ENCODE results near the gene F7.
"Not testable (repeated sequence)": the region's sequence is repeated elsewhere in the genome, so short reads cannot be mapped to it uniquely, and the experiment has no call there.

The F7 gene

DNA sequence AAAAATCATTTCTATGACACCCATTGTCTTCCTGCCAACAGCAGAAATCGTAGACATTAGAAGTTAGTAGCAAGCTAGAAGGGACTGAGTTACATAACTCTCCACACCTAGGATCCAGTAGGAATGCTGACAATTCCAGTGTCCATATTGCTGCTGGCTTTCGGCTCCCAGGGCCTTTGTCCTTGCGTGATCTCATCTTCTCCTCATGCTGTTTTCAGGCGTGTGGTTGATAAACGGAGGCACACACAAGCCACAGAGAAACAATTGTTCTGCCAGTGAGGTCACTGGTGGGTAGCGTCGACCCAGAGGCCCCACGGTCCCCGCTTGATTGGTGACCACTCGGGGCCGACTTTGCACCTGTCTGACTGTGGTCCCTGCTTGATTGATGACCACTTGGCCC, 31.6 kb upstream of the F7 start:
- Histone ChIP-seq H3K36me3 (ENCODE audit: control insufficient read depth in 2 of 2, insufficient read depth in 2 of 2, low read length in 2 of 2) (no peaks in the 10 kb centered on the region), H3K27ac (ENCODE audit: low read length) (no peak overlapping the region), H3K4me1 (ENCODE audit: control insufficient read depth, insufficient read depth, low read length) (no peaks in the 10 kb centered on the region), H3K9ac (ENCODE audit: low read length in 2 of 2) (no peak overlapping the region), H3K4me3 (ENCODE audit: low read length in 2 of 2) (no peak overlapping the region), H3K9me3 (ENCODE audit: control insufficient read depth in 2 of 2, low read length in 2 of 2) (no peaks in the 10 kb centered on the region), H3K27me3 (ENCODE audit: control insufficient read depth in 1 of 2, insufficient read depth in 2 of 2, low read length in 2 of 2) (no peaks in the 10 kb centered on the region)

DNA sequence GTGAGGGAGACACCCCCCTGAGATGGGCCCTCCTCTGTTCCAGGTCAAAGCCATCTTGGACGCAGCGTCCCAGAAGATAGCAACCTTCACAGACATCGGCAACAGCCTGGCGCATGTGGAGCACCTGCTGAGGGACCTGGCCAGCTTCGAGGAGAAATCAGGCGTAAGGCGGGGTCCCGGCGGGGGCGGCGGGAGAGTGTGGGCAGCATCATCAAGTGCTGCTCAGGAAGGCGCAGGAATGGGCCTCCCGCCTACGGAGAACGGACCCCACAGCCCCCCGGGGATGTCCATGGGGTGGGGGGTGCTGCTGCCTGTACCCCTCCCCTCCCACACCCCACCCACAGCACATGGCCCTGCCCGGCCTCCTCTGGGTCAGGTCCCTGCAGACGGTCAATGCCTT, 31.2 kb upstream of the F7 start:
- no peaks in the 10 kb centered on the region for H3K27me3 ChIP-seq (ENCODE audit: control insufficient read depth in 1 of 2, insufficient read depth in 2 of 2, low read length in 2 of 2)
- H3K4me1 ChIP-seq (ENCODE audit: control insufficient read depth, insufficient read depth, low read length), result no peaks in the 10 kb centered on the region
- H3K9ac ChIP-seq (ENCODE audit: low read length in 2 of 2), result no peak overlapping the region
- H3K4me3 ChIP-seq (ENCODE audit: low read length in 2 of 2), result no peak overlapping the region
- no peak overlapping the region for H3K27ac ChIP-seq (ENCODE audit: low read length)
- no peaks in the 10 kb centered on the region for H3K9me3 ChIP-seq (ENCODE audit: control insufficient read depth in 2 of 2, low read length in 2 of 2)
- no peaks in the 10 kb centered on the region for H3K36me3 ChIP-seq (ENCODE audit: control insufficient read depth in 2 of 2, insufficient read depth in 2 of 2, low read length in 2 of 2)

DNA sequence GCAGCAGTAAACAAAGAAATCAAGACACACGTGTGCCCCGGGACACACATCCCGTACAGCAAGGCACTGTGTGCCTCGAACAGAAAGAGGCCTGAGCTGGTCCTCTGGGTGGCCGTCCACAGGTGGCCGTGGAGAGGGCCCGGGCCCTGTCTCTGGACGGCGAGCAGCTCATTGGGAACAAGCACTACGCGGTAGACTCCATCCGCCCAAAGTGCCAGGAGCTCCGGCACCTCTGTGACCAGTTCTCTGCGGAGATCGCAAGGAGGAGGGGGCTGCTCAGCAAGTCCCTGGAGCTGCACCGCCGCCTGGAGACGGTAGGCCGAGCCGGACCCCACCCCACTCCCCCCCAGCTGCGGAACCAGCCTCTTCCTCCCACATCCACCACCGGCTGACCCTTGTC, 30.7 kb upstream of the F7 start:
- H3K4me3 ChIP-seq (ENCODE audit: low read length in 2 of 2), result no peak overlapping the region
- no peaks in the 10 kb centered on the region for H3K9me3 ChIP-seq (ENCODE audit: control insufficient read depth in 2 of 2, low read length in 2 of 2)
- H3K9ac ChIP-seq (ENCODE audit: low read length in 2 of 2), result no peak overlapping the region
- H3K36me3 ChIP-seq (ENCODE audit: control insufficient read depth in 2 of 2, insufficient read depth in 2 of 2, low read length in 2 of 2), result no peaks in the 10 kb centered on the region
- H3K27ac ChIP-seq (ENCODE audit: low read length), result no peak overlapping the region
- no peaks in the 10 kb centered on the region for H3K4me1 ChIP-seq (ENCODE audit: control insufficient read depth, insufficient read depth, low read length)
- H3K27me3 ChIP-seq (ENCODE audit: control insufficient read depth in 1 of 2, insufficient read depth in 2 of 2, low read length in 2 of 2), result no peaks in the 10 kb centered on the region

DNA sequence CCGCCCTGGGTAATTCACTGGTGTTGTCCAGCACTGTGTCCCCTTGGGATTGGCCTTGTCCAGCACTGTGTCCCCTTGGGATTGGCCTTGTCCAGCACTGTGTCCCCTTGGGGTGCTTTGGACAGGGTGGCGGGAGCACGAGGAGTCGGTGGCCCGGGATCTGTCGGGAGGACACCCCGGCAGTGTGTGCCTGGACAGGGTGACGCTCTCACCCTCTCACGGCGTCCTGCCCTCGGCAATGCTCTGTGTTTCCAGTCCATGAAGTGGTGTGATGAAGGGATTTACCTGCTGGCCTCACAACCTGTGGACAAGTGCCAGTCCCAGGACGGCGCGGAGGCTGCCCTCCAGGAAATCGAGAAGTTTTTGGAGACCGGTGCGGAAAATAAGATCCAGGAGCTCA, 29.9 kb upstream of the F7 start:
- Histone ChIP-seq H3K9ac (ENCODE audit: low read length in 2 of 2) (no peak overlapping the region), H3K4me1 (ENCODE audit: control insufficient read depth, insufficient read depth, low read length) (no peaks in the 10 kb centered on the region), H3K36me3 (ENCODE audit: control insufficient read depth in 2 of 2, insufficient read depth in 2 of 2, low read length in 2 of 2) (no peaks in the 10 kb centered on the region)

DNA sequence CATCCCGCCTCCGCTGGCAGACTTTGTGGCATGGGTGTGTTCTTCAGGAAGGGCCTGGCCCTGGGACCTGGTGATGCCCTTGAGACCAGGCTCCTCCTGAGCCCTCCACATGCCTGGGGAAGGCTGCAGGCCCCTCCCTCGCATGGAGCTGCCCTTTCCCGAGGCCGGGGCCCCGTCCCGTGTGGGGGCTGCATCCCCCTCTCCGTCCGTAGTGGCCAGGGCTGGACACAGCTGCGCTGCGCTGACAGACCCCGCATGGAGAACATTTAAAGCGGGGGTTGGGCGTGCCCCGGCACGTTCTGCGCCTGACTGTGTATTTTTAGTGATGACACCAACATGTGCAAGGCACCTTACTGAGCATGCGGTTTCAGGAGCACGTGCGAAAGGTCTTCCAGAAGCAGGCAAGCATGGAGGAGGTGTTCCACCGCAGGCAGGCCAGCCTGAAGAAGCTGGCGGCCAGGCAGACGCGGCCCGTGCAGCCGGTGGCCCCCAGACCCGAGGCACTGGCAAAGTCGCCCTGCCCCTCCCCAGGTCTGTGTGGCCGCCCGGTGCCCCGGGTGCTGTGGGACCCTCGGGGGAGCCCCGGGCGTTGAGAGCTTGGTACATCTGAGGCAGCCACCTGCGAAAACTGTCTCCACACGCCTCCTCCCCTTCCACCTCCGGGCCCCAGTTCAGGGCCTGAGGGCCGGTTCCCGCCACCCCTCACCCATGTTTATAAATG, 28.8 kb upstream of the F7 start:
- no peaks in the 10 kb centered on the region for H3K9me3 ChIP-seq (ENCODE audit: control insufficient read depth in 2 of 2, low read length in 2 of 2)
- H3K27me3 ChIP-seq (ENCODE audit: control insufficient read depth in 1 of 2, insufficient read depth in 2 of 2, low read length in 2 of 2), result no peaks in the 10 kb centered on the region
- no peak overlapping the region for H3K27ac ChIP-seq (ENCODE audit: low read length)
- H3K4me3 ChIP-seq (ENCODE audit: low read length in 2 of 2), result no peak overlapping the region
- no peak overlapping the region for H3K9ac ChIP-seq (ENCODE audit: low read length in 2 of 2)
- no peaks in the 10 kb centered on the region for H3K36me3 ChIP-seq (ENCODE audit: control insufficient read depth in 2 of 2, insufficient read depth in 2 of 2, low read length in 2 of 2)
- H3K4me1 ChIP-seq (ENCODE audit: control insufficient read depth, insufficient read depth, low read length), result no peaks in the 10 kb centered on the region

More for the DNA sequence above, 29.9 kb upstream of the F7 start:
- Histone ChIP-seq H3K27me3 (ENCODE audit: control insufficient read depth in 1 of 2, insufficient read depth in 2 of 2, low read length in 2 of 2) (no peaks in the 10 kb centered on the region), H3K4me3 (ENCODE audit: low read length in 2 of 2) (no peak overlapping the region), H3K9me3 (ENCODE audit: control insufficient read depth in 2 of 2, low read length in 2 of 2) (no peaks in the 10 kb centered on the region), H3K27ac (ENCODE audit: low read length) (no peak overlapping the region)

DNA sequence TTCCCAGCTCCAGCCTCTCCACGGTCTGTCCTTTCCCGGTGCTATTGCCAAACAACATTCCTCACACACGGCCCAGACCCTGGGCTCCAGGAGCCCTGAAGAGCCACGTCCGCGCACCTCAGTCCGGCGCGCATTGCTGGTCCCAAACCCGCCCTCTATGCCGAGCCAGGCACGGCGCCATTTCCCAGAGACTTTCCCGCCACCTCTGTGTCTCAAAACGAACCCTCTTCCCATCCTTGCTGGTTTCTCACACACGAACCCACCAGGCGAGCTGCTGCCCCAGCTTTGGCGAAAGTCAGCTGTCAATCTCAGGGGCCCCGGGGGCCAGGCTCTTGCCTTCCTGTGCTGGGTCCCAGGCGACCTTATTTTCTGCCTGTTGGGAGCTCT, 28.0 kb upstream of the F7 start:
- H3K27me3 ChIP-seq (ENCODE audit: control insufficient read depth in 1 of 2, insufficient read depth in 2 of 2, low read length in 2 of 2), result no peaks in the 10 kb centered on the region
- no peak overlapping the region for H3K27ac ChIP-seq (ENCODE audit: low read length)
- no peak overlapping the region for H3K9ac ChIP-seq (ENCODE audit: low read length in 2 of 2)
- no peaks in the 10 kb centered on the region for H3K9me3 ChIP-seq (ENCODE audit: control insufficient read depth in 2 of 2, low read length in 2 of 2)
- no peaks in the 10 kb centered on the region for H3K36me3 ChIP-seq (ENCODE audit: control insufficient read depth in 2 of 2, insufficient read depth in 2 of 2, low read length in 2 of 2)
- no peak overlapping the region for H3K4me3 ChIP-seq (ENCODE audit: low read length in 2 of 2)
- H3K4me1 ChIP-seq (ENCODE audit: control insufficient read depth, insufficient read depth, low read length), result no peaks in the 10 kb centered on the region

DNA sequence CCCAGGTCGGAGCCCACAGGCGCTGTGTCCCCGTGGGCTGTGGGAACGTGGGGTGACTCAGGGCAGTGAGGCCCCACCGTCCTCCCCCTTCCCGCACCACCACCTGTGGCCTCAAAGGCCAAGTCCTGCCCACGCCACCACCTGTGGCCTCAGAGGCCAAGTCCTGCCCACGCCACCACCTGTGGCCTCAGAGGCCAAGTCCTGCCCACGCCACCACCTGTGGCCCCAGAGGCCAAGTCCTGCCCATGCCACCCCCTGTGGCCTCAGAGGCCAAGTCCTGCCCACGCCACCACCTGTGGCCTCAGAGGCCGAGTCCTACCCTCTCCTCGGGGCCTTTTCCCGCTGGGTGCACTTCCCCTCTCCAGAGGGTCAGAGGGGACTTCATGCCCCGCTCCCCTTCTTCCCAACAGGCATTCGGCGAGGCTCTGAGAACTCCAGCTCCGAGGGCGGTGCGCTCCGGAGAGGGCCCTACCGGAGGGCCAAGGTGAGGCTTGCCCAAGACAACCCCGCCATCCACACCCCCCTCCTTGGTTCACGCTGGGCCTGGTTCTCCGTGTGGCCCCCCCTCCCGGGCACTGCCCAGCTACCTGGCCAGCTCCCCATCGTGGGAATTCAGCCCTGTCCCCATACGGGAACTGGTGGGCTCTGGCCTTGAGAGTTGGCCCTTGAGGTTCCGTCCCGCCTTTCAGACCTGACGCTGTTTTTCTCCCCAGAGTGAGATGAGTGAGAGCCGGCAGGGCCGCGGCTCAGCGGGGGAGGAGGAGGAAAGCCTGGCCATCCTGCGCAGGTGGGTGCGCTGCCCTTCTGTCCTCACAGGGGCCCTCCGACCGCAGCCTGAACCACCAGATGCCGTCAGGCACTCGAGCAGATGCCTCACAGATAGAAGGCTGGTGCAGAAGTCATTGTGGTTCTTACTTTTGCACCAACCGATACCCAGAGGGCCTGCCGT, 27.4 kb upstream of the F7 start:
- no peak overlapping the region for H3K4me3 ChIP-seq (ENCODE audit: low read length in 2 of 2)
- no peak overlapping the region for H3K9ac ChIP-seq (ENCODE audit: low read length in 2 of 2)

DNA sequence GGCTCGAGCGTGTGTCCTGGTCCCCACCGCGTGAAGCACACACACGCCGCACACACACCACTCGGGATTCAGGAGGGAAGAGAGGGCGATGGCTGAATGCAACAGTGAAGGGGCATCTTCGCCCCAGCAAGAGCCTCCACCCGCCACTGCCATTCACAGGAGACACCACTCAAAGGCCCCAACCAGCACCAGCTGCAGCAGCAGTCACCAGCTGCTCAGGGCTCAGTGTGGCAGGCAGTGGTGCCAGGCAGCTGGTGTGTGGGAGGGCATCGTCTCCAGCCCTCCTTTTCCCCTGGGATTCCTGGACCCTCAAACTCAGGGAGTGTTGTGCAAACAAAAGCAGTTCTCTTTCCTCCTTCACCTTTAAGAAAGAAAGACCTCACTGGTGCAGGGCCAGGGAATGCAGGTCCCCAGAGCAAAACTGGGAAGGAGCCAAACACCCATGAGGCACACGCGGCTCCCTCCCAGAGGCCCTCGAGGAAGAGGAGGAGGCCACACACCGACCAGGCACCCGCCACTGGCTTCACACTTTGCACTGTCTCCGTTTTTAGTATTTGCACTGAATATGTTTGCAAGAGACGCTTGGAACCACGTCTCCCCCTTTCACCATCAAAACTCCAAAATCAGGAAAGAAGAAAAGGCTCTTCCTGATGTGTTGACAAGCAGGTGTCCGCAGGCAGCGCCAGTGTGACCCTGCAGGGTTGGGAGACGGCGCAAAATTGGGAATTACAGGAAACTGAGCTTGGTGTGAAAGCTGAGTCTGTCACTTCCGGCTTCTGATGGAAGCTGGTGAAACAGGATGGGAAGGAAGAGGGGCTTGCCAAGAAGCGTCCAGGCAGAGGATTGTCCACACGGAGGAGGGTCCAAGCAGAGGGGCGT, 26.4 kb upstream of the F7 start:
- Histone ChIP-seq H3K9me3 (ENCODE audit: control insufficient read depth in 2 of 2, low read length in 2 of 2) (no peaks in the 10 kb centered on the region), H3K4me1 (ENCODE audit: control insufficient read depth, insufficient read depth, low read length) (no peaks in the 10 kb centered on the region), H3K9ac (ENCODE audit: low read length in 2 of 2) (no peak overlapping the region), H3K27ac (ENCODE audit: low read length) (no peak overlapping the region), H3K36me3 (ENCODE audit: control insufficient read depth in 2 of 2, insufficient read depth in 2 of 2, low read length in 2 of 2) (no peaks in the 10 kb centered on the region), H3K27me3 (ENCODE audit: control insufficient read depth in 1 of 2, insufficient read depth in 2 of 2, low read length in 2 of 2) (no peaks in the 10 kb centered on the region), H3K4me3 (ENCODE audit: low read length in 2 of 2) (no peak overlapping the region)

More for the DNA sequence above, 27.4 kb upstream of the F7 start:
- Histone ChIP-seq H3K27ac (ENCODE audit: low read length) (no peak overlapping the region), H3K9me3 (ENCODE audit: control insufficient read depth in 2 of 2, low read length in 2 of 2) (no peaks in the 10 kb centered on the region), H3K27me3 (ENCODE audit: control insufficient read depth in 1 of 2, insufficient read depth in 2 of 2, low read length in 2 of 2) (no peaks in the 10 kb centered on the region), H3K36me3 (ENCODE audit: control insufficient read depth in 2 of 2, insufficient read depth in 2 of 2, low read length in 2 of 2) (no peaks in the 10 kb centered on the region), H3K4me1 (ENCODE audit: control insufficient read depth, insufficient read depth, low read length) (no peaks in the 10 kb centered on the region)

DNA sequence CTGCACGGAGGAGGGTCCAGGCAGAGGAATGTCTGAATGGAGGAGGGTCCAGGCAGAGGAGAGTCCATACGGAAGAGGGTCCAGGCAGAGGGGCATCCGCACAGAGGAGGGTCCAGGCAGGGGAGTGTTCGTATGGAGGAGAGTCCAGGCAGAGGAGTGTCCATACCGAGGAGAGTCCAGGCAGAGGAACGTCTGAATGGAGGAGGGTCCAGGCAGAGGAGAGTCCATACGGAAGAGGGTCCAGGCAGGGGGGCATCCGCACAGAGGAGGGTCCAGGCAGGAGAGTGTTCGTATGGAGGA, 25.9 kb upstream of the F7 start:
- not testable (repeated sequence) for H3K4me3 ChIP-seq (ENCODE audit: low read length in 2 of 2); H3K27me3 ChIP-seq (ENCODE audit: control insufficient read depth in 1 of 2, insufficient read depth in 2 of 2, low read length in 2 of 2); H3K9ac ChIP-seq (ENCODE audit: low read length in 2 of 2); H3K27ac ChIP-seq (ENCODE audit: low read length); H3K4me1 ChIP-seq (ENCODE audit: control insufficient read depth, insufficient read depth, low read length); H3K36me3 ChIP-seq (ENCODE audit: control insufficient read depth in 2 of 2, insufficient read depth in 2 of 2, low read length in 2 of 2); H3K9me3 ChIP-seq (ENCODE audit: control insufficient read depth in 2 of 2, low read length in 2 of 2)

DNA sequence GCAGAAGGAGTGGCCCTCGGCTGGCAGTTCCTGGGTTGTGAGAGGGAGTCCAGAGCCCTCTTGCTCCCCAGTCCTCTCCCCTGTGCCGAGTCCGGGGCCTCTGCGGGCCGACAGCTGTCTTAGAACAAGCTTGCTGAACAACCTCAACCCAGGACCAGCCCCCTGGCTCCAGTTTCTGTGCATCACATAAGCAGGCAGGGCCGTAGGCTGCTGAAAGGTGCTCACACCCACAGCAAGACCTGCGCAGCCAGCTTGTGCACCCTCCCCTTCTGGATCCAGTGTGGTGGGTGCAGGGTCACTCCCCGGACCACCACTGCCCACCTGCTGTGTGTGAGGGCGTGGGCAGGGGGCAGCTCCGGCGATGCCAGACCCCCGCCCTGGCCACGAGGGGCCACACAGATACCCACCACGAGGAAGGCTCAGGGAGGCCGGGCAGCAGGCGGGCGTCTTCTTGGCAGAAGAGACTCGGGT, 25.2 kb upstream of the F7 start:
- Histone ChIP-seq H3K4me1 (ENCODE audit: control insufficient read depth, insufficient read depth, low read length) (no peaks in the 10 kb centered on the region), H3K27me3 (ENCODE audit: control insufficient read depth in 1 of 2, insufficient read depth in 2 of 2, low read length in 2 of 2) (no peaks in the 10 kb centered on the region), H3K27ac (ENCODE audit: low read length) (no peak overlapping the region), H3K36me3 (ENCODE audit: control insufficient read depth in 2 of 2, insufficient read depth in 2 of 2, low read length in 2 of 2) (no peaks in the 10 kb centered on the region), H3K9me3 (ENCODE audit: control insufficient read depth in 2 of 2, low read length in 2 of 2) (no peaks in the 10 kb centered on the region), H3K9ac (ENCODE audit: low read length in 2 of 2) (no peak overlapping the region), H3K4me3 (ENCODE audit: low read length in 2 of 2) (no peak overlapping the region)
